ENCODE measurements around the gene CERK. TPM values are rescaled to one million over a fixed set of nuclear protein-coding genes. Genes with fewer than 3 reads are reported as not detected.
A peak's percentile ranks its signal among the peaks of the same experiment; 100 is the strongest.

The CERK gene
- total and polyA plus RNA-seq, 8 donors: 12.7 to 32.7 (median 29.5) TPM

DNA sequence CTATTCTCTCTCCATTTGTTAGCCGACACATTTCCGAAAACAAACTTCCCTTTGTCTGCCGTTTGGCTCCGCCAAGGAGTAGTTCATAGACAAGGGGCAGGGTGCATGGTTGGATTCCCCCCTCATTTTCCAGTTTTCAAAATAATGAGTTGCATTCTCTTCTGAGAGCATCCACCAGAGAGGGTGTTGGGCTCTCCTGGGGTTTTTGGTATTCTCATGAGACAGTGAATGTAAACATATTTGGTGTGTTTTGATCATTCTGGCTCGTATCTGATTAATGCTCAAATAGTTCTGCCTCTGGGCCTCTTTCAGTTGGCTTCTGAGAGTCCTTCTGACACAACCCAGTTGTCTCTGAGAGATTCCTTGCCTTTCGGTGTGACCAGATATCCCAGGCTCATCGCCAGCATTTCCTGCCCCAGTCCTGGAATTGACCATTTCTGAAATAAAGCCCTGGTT is 96.2 kb downstream of the CERK start:
- no peak overlapping the region for H3K4me3 ChIP-seq
- WGBS, 2 donors: 91 to 92% methylated on average over 7 of the region's 7 CpGs
- no peaks in the 10 kb centered on the region for H3K4me1 ChIP-seq
- ATAC-seq (no peak), FAIRE-seq (no peak), DNase-seq (peak in 1 of 6 donors; percentile 7)
- H3K27ac ChIP-seq: no peak overlapping the region
- intact Hi-C loops (cut with DNase I): no loop called here
- H3K9me3 ChIP-seq: no peaks in the 10 kb centered on the region
- H3K36me3 ChIP-seq: no peaks in the 10 kb centered on the region
- TF ChIP-seq, protein P1, sequence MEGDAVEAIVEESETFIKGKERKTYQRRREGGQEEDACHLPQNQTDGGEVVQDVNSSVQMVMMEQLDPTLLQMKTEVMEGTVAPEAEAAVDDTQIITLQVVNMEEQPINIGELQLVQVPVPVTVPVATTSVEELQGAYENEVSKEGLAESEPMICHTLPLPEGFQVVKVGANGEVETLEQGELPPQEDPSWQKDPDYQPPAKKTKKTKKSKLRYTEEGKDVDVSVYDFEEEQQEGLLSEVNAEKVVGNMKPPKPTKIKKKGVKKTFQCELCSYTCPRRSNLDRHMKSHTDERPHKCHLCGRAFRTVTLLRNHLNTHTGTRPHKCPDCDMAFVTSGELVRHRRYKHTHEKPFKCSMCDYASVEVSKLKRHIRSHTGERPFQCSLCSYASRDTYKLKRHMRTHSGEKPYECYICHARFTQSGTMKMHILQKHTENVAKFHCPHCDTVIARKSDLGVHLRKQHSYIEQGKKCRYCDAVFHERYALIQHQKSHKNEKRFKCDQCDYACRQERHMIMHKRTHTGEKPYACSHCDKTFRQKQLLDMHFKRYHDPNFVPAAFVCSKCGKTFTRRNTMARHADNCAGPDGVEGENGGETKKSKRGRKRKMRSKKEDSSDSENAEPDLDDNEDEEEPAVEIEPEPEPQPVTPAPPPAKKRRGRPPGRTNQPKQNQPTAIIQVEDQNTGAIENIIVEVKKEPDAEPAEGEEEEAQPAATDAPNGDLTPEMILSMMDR (IDR thresholded peaks at IDR 0.05): no peak
- no peaks in the 10 kb centered on the region for H3K27me3 ChIP-seq

DNA sequence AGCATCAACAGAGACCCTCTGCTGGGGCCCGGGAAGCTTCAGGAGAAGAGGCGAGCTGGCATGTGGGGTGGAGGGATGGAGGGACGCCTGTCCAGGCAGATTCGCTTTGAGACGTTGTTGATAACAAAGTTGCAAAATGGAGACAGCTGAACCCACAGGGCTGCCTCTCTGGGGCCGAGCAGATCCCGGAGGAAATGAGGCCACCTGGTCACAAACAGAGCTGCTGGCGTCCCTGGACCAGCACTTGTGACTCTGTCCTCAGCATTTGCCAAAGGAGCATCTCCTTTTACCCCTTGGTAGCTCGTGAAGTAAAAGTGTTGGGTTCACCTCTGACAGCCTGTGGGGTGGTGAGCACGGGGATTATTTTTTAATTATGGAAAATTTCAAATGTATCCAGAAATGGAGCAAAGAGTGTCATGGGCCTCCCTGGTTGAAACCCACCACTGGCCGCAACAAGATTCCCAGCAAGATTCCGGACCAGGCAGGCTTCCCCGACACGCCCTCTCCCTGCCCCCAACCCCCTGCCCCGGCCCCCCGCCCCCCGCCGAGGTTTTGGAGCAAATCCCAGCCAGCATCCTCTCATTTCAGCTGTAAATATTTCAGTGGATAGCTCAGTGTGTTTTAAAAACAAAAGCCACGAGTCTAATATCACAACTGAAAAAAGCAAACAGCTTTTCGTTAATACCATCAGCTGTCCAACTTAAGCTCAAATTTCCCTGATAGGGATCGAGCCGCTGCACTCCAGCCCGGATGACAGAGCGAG is 97.6 kb downstream of the CERK start:
- peak in 1 of 6 donors; percentile 30 for DNase-seq
- TF ChIP-seq, protein P1 (IDR thresholded peaks at IDR 0.05): no peak
- H3K4me3 ChIP-seq: no peak overlapping the region
- H3K9me3 ChIP-seq: no peaks in the 10 kb centered on the region
- no peak for FAIRE-seq
- no peaks in the 10 kb centered on the region for H3K4me1 ChIP-seq
- no peak overlapping the region for H3K27ac ChIP-seq
- intact Hi-C loops (cut with DNase I): no loop called here
- no peaks in the 10 kb centered on the region for H3K27me3 ChIP-seq
- no peaks in the 10 kb centered on the region for H3K36me3 ChIP-seq
- 82% methylated on average over 24 of the region's 24 CpGs for WGBS, 2 donors
- no peak for ATAC-seq

DNA sequence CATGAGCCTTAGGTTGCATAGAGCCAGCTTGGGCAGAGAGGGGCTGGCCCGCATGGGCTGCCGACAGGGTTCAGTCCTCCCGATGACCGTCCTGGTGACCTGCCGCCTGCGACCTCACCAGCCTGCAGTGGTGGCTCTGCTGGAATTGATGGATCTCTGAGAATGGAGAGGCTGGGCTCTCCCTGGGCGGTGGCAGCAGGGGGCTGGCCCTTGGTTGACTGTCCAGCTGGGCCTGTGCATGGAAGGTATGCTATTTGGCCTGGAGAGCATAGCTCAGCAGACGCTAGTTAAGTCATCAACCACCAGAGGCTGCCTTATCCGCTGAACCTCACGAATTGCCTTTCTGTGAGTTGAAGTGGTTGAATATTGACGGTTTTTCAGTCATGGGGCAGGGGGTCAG is 98.2 kb downstream of the CERK start:
- no peaks in the 10 kb centered on the region for H3K36me3 ChIP-seq
- H3K27me3 ChIP-seq: no peaks in the 10 kb centered on the region
- ATAC-seq: no peak
- no peak for FAIRE-seq
- H3K9me3 ChIP-seq: no peaks in the 10 kb centered on the region
- 93 to 95% methylated on average over 11 of the region's 11 CpGs for WGBS, 2 donors
- H3K4me1 ChIP-seq: no peaks in the 10 kb centered on the region
- no peak overlapping the region for H3K27ac ChIP-seq
- no peak overlapping the region for H3K4me3 ChIP-seq
- peak in 2 of 6 donors; percentile 15 to 41 for DNase-seq
- TF ChIP-seq, protein P1 (IDR thresholded peaks at IDR 0.05): no peak
- intact Hi-C loops (cut with DNase I): no loop called here

DNA sequence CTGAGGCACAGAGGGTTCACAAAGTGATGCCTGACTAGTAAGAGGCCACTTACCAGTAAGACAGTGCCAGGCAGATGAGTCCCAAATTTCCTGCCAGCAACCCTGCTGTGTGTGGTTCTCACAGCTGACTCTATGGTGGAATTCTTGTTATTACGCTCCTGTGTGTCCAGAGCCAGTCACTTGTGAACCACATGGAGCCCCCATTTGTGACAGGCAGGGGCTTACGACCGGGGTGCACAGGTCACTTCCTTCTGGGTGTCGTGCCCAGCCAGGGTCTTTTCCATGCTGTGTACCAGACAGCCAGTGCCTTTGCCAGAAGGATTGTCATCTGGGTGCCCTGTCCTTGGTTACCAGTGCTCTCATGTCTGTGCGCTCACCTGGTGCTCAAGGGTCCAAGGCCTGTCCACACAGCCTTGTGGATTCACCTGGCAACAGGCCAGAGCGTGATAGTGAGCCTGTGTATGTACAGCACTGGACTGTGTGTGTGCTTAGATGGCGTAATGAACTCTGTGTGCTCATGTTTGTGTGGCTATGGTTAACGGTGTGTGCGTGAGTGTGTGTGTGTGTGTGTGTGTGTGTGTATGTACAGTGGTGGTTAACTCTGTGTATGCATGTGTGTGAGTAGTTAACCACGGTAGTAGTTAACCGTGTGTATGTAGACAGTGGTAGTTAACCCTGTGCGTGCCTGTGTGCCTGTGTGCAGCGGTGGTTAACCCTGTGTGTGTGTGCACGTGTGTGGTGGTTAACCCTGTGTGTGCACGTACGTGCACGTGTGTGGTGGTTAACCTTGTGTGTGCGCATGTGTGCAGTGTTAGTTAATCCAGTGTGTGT is 99.2 kb downstream of the CERK start:
- DNase-seq (peak in 4 of 6 donors; percentile 56 to 83 (median 68)), FAIRE-seq (no peak), ATAC-seq (peak; percentile 56 to 78 (median 68))
- Histone ChIP-seq H3K9me3 (no peaks in the 10 kb centered on the region), H3K4me3 (no peak overlapping the region), H3K4me1 (no peaks in the 10 kb centered on the region), H3K27me3 (no peaks in the 10 kb centered on the region), H3K36me3 (no peaks in the 10 kb centered on the region), H3K27ac (no peak overlapping the region)
- TF ChIP-seq, protein P1 (IDR thresholded peaks at IDR 0.05): no peak
- WGBS, 2 donors: 51 to 52% methylated on average over 18 of the region's 18 CpGs
- intact Hi-C loops (cut with DNase I): no loop called here
